Spleen (tissue), 11 donors: ENCODE measurements around the gene NRXN3. TPM values are rescaled to one million over a fixed set of nuclear protein-coding genes. Genes with fewer than 3 reads are reported as not detected.

Source experiments
- DNase-seq: peaks from one replicate; pipeline ENCODE4 v3.0.0-alpha.2; 2020
- H3K27ac ChIP-seq, 8 donors: fragments of 200-600 bp; sonication (generic) in 7 of 8; 1 replicate in 4 of 8; 2 replicates in 4 of 8; pipeline versions ENCODE4 v1.5.0 to v1.8.0; 2016 to 2021; ENCODE audit warnings: inconsistent platforms in 4 of 8, mild to moderate bottlenecking in 4 of 8, moderate library complexity in 1 of 8
- H3K27me3 ChIP-seq, 7 donors: fragments of 200-600 bp; sonication (generic) in 6 of 7; replicated peaks in 1 of 7; 1 replicate in 4 of 7; 2 replicates in 3 of 7; pipeline versions ENCODE4 v1.5.0 to v1.8.0; 2016 to 2021; ENCODE audit warnings: inconsistent platforms in 3 of 7, mild to moderate bottlenecking in 1 of 7
- H3K36me3 ChIP-seq, 6 donors: fragments of 200-600 bp; sonication (generic) in 5 of 6; 1 replicate in 4 of 6; 2 replicates in 2 of 6; pipeline versions ENCODE4 v1.5.0 to v1.8.0; 2016 to 2021; ENCODE audit warnings: inconsistent platforms in 2 of 6
- H3K4me1 ChIP-seq, 6 donors: fragments of 200-600 bp; sonication (generic) in 5 of 6; 1 replicate in 3 of 6; 2 replicates in 3 of 6; pipeline versions ENCODE4 v1.5.0 to v1.8.0; 2016 to 2021; ENCODE audit warnings: inconsistent platforms in 3 of 6
- H3K4me3 ChIP-seq, 8 donors: fragments of 200-600 bp; sonication (generic) in 7 of 8; 1 replicate in 4 of 8; 2 replicates in 4 of 8; pipeline versions ENCODE4 v1.5.0 to v1.8.0; 2016 to 2021; ENCODE audit warnings: inconsistent platforms in 4 of 8, mild to moderate bottlenecking in 4 of 8, moderate library complexity in 2 of 8
- H3K9me3 ChIP-seq, 8 donors: fragments of 200-600 bp; sonication (generic) in 7 of 8; 1 replicate in 4 of 8; 2 replicates in 4 of 8; pipeline versions ENCODE4 v1.5.0 to v1.8.0; 2016 to 2021; ENCODE audit warnings: inconsistent platforms in 4 of 8
- CTCF ChIP-seq, 11 experiments: fragments of 200-600 bp in 7 of 11; fragments of 450-650 bp in 4 of 11; sonication (generic) in 4 of 11; IDR thresholded peaks in 8 of 11; conservative IDR thresholded peaks in 3 of 11; 1 replicate in 7 of 11; 2 replicates in 4 of 11; pipeline versions ENCODE4 v1.4.0 to v1.8.0; 2016 to 2021; ENCODE audit warnings: antibody characterized with exemption in 11 of 11, inconsistent platforms in 4 of 11, mild to moderate bottlenecking in 1 of 11
- POLR2A ChIP-seq, 3 donors: fragments of 450-650 bp; IDR thresholded peaks; one replicate each; pipeline ENCODE4 v1.5.1; 2017; ENCODE audit warnings: antibody characterized with exemption in 3 of 3, mild to moderate bottlenecking in 1 of 3
- POLR2AphosphoS5 ChIP-seq, 3 donors: sonication (generic); formaldehyde crosslinking; IDR thresholded peaks; one replicate each; pipeline ENCODE4 v1.5.1; 2017; ENCODE audit warnings: antibody characterized with exemption in 3 of 3
- WGBS, 5 donors: extraction: QIAGEN DNeasy Blood & Tissue Kit in 3 of 5; methylation state at CpG; one replicate each; pipeline versions ENCODE4 v1.1.5 to v1.1.7; 2013 to 2018; 5-methylcytosine and 5-hydroxymethylcytosine counted together
- intact Hi-C: fragments of 100-400 bp; cut with DNase I; formaldehyde crosslinking; loops from one replicate; pipeline ENCODE4 v1.15.0; 2023; ENCODE audit warnings: low total_unique reads
- polyA plus RNA-seq, 3 donors: library from polyadenylated mRNA; stranded (reverse); fragments of 200-250 nt; gene quantifications; one replicate each; pipeline ENCODE4 v1.2.1, GENCODE V29; 2013
- total RNA-seq, 7 donors: library from RNA; depleted of rRNA in 3 of 7; stranded (reverse); fragments of >200 nt in 3 of 7; fragmentation: NEBNext Ultra II Directional in 4 of 7; extraction: Animal tissue kit (Norgen Biotek cat#: 25700) in 4 of 7; gene quantifications; one replicate each; pipeline versions ENCODE4 v1.1.0 to v1.2.1, GENCODE V29; 2016 to 2021
- donor health status: healthy with polysubstance abuse.
- donor health status: DM: no; HTN: no; CAD: no; lungs with moderate emphysema.
- donor health status: DM: no; HTN: no; CAD: no.
- donor health status: Bipolar disorder and iron deficiency.
- donor health status: healthy.
- donor health status: DM: no; HTN: no; CAD: no.
- donor health status: DM: yes; HTN: yes; CAD: no.

Gene NRXN3
- total and polyA plus RNA-seq, 10 donors, result 0.21 to 11.5 (median 1.6) TPM

DNA sequence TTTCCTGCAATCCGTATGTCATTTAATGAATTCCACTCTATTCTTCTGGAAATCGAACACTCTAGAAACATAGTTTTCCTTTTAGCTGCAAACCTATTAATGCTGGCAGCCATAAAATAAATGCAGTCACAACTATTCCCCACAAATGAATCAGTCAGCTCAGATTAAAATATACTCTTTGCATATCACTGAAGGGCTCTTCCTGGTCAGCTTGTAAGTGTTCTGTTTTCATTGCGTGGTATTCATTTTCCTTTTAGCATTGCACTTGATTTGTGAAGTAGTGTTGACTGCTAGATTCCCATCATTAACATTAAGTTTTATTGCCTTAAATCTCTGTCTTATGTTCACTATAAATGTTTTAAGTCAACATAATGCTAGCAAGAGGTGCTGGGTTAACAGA is 1355.2 kb downstream of the NRXN3 start:
- DNase-seq, result no peak
- H3K4me1 ChIP-seq, result no peaks in the 10 kb centered on the region
- H3K4me3 ChIP-seq, result no peak overlapping the region
- intact Hi-C loops, result no loop called here
- WGBS, 5 donors, result 89 to 96% (median 96%) methylated on average over 3 of the region's 3 CpGs
- no peak for TF ChIP-seq POLR2A (IDR thresholded peaks at IDR 0.05)
- TF ChIP-seq POLR2AphosphoS5 (IDR thresholded peaks at IDR 0.05), result no peak
- TF ChIP-seq CTCF (IDR thresholded peaks at IDR 0.05 in 8 of 11, conservative IDR thresholded peaks at IDR 0.05 in 3 of 11), result no peak
- peaks cover 0 to 9% (median 0%) of the 10 kb centered on the region in 8 donors for H3K9me3 ChIP-seq
- H3K27ac ChIP-seq, result no peak overlapping the region
- H3K36me3 ChIP-seq, result no peaks in the 10 kb centered on the region
- H3K27me3 ChIP-seq, result no peaks in the 10 kb centered on the region

DNA sequence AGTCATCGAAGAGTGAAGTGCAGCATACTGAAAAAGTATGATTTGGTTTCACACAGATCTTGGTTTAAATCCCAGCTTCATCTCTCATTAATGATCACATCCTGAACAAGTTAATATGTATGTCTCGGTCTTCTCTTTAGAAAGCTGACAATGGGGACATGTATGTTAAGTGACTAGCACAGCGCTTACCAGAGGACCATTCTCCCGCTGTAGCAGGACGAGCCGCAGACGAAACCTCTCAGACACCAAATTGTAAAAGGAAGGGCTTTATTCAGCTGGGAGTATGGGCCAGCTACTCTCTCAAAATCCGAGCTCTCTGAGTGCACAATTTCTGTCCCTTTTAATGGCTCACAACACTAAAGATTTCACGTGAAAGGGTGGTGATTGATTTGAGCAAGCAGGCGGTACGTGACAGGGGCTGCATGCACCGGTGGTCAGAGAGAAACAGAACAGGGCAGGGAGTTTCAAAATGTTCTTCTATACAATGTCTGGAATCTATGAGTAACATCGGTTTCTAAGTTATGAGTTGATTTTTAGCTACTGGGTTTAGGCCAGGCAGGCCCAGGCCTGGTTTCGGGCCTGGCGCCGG is 1358.7 kb downstream of the NRXN3 start:
- no peak for TF ChIP-seq POLR2A (IDR thresholded peaks at IDR 0.05)
- no peak for TF ChIP-seq POLR2AphosphoS5 (IDR thresholded peaks at IDR 0.05)
- no peak for TF ChIP-seq CTCF (IDR thresholded peaks at IDR 0.05 in 8 of 11, conservative IDR thresholded peaks at IDR 0.05 in 3 of 11)
- intact Hi-C loops, result no loop called here
- Histone ChIP-seq H3K9me3 (no peaks in the 10 kb centered on the region), H3K27ac (no peak overlapping the region), H3K4me3 (no peak overlapping the region), H3K36me3 (no peaks in the 10 kb centered on the region), H3K4me1 (no peaks in the 10 kb centered on the region), H3K27me3 (no peaks in the 10 kb centered on the region)
- DNase-seq, result no peak
- 87 to 91% (median 87%) methylated on average over 16 of the region's 16 CpGs for WGBS, 5 donors

DNA sequence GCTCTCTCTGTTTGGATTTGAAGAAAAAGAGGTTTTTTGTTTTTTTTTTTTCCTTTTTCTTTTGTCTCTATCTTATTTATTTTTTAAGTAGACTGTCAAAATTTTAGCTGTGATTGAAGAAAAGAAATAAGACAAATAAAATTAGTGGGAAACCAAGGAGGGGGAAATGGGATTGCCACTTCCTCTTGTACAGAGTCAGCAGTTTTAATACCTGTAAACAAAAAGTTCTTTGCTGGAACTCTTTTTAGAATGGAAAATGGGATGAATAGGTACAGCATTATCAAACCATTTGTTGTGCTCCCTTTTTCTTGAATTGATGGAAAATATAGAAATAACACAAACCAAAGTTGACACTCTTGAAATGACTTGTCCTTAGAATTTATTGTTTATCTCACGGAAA is 1360.4 kb downstream of the NRXN3 start:
- DNase-seq, result no peak
- H3K27me3 ChIP-seq, result no peaks in the 10 kb centered on the region
- no peaks in the 10 kb centered on the region for H3K36me3 ChIP-seq
- no peaks in the 10 kb centered on the region for H3K4me1 ChIP-seq
- no peaks in the 10 kb centered on the region for H3K9me3 ChIP-seq
- no peak overlapping the region for H3K27ac ChIP-seq
- TF ChIP-seq CTCF (IDR thresholded peaks at IDR 0.05 in 8 of 11, conservative IDR thresholded peaks at IDR 0.05 in 3 of 11) (no peak), POLR2AphosphoS5 (IDR thresholded peaks at IDR 0.05) (no peak), POLR2A (IDR thresholded peaks at IDR 0.05) (no peak)
- WGBS, 5 donors, result 75 to 85% (median 84%) methylated on average over 1 of the region's 1 CpG
- intact Hi-C loops, result no loop called here
- no peak overlapping the region for H3K4me3 ChIP-seq

- H3K9me3 ChIP-seq, result peaks cover 0 to 4% (median 0%) of the 10 kb centered on the region in 8 donors
- 60 to 71% (median 60%) methylated on average over 8 of the region's 8 CpGs for WGBS, 5 donors
- H3K4me3 ChIP-seq, result no peak overlapping the region
- no peaks in the 10 kb centered on the region for H3K36me3 ChIP-seq
- H3K4me1 ChIP-seq, result no peaks in the 10 kb centered on the region
- H3K27ac ChIP-seq, result no peak overlapping the region
- DNase-seq, result no peak
- H3K27me3 ChIP-seq, result no peaks in the 10 kb centered on the region
- TF ChIP-seq CTCF (IDR thresholded peaks at IDR 0.05 in 8 of 11, conservative IDR thresholded peaks at IDR 0.05 in 3 of 11) (no peak), POLR2A (IDR thresholded peaks at IDR 0.05) (no peak), POLR2AphosphoS5 (IDR thresholded peaks at IDR 0.05) (no peak)
- intact Hi-C loops, result no loop called here
These were observed 1364.7 kb downstream of the NRXN3 start for GRCh38 chr14:79534703-79535353.
